LoVo (cell line): ENCODE data around the gene SRPK3.

Experiments used
- DNase-seq: peaks from one replicate; pipeline ENCODE4 v3.0.0-alpha.2; 2016; ENCODE audit warnings: low spot score

Gene SRPK3

GRCh38 chrX:153831429-153832150, 50.7 kb downstream of the SRPK3 start:
- DNase-seq = no peak

GRCh38 chrX:153832728-153833127, 51.9 kb downstream of the SRPK3 start:
- DNase-seq = no peak
